Body of pancreas (tissue), 4 donors: ENCODE results near the gene DDO. TPM values are rescaled to one million over a fixed set of nuclear protein-coding genes. Genes with fewer than 3 reads are reported as not detected.

Experiments
- ATAC-seq: fragments of 150-250 bp; one replicate; pipeline ENCODE4 v1.9.1; 2016
- DNase-seq, 4 donors: peaks; one replicate each; pipeline ENCODE4 v3.0.0-alpha.2; 2019
- H3K27ac ChIP-seq, 4 donors: fragments of 200-600 bp; sonication (generic); 1 replicate in 3 of 4; 2 replicates in 1 of 4; pipeline versions ENCODE4 v1.5.1 to v1.6.1; 2016 to 2019; ENCODE audit warnings: mild to moderate bottlenecking in 1 of 4, mixed read lengths in 1 of 4, moderate library complexity in 1 of 4
- H3K27me3 ChIP-seq, 2 donors: fragments of 200-600 bp; sonication (generic); one replicate each; pipeline ENCODE4 v1.6.0; 2016; ENCODE audit warnings: mild to moderate bottlenecking in 1 of 2
- H3K36me3 ChIP-seq, 2 donors: fragments of 200-600 bp; sonication (generic); replicated peaks in 1 of 2; 2 replicates each; pipeline ENCODE4 v1.5.1; 2016; ENCODE audit warnings: low read depth in 2 of 2; ENCODE audit not compliant: insufficient read depth in 1 of 2
- H3K4me1 ChIP-seq: fragments of 200-600 bp; sonication (generic); one replicate; pipeline ENCODE4 v1.6.0; 2016
- H3K4me3 ChIP-seq, 2 donors: fragments of 200-600 bp; sonication (generic); 1 replicate in 1 of 2; 2 replicates in 1 of 2; pipeline ENCODE4 v1.5.1; 2016 to 2019
- H3K9me3 ChIP-seq, 3 donors: fragments of 200-600 bp; sonication (generic); 1 replicate in 2 of 3; 2 replicates in 1 of 3; pipeline ENCODE4 v1.5.1; 2016
- POLR2A ChIP-seq, 3 donors: fragments of 450-650 bp; IDR thresholded peaks; one replicate each; pipeline ENCODE4 v1.6.1; 2016; ENCODE audit warnings: antibody characterized with exemption in 3 of 3, mild to moderate bottlenecking in 2 of 3
- WGBS, 2 donors: methylation state at CpG; one replicate each; pipeline ENCODE4 v1.1.5; 2017; 5-methylcytosine and 5-hydroxymethylcytosine counted together
- intact Hi-C: fragments of 100-400 bp; cut with DNase I; formaldehyde crosslinking; loops from one replicate; pipeline ENCODE4 v1.15.1; 2023
- total RNA-seq, 2 donors: library from RNA; depleted of rRNA; stranded (reverse); fragments of >200 nt; gene quantifications; one replicate each; pipeline ENCODE4 v1.1.0, GENCODE V29; 2016
- TF ChIP-seq, protein P1 (sequence below), 7 experiments: fragments of 450-650 bp in 4 of 7; fragments of 200-600 bp in 3 of 7; sonication (generic) in 3 of 7; IDR thresholded peaks; one replicate each; pipeline ENCODE4 v1.5.1; 2016 to 2019; ENCODE audit warnings: antibody characterized with exemption in 7 of 7

Gene DDO
- total RNA-seq, 2 donors from 2014 or later, result 1.3 TPM; not detected in 1

DNA sequence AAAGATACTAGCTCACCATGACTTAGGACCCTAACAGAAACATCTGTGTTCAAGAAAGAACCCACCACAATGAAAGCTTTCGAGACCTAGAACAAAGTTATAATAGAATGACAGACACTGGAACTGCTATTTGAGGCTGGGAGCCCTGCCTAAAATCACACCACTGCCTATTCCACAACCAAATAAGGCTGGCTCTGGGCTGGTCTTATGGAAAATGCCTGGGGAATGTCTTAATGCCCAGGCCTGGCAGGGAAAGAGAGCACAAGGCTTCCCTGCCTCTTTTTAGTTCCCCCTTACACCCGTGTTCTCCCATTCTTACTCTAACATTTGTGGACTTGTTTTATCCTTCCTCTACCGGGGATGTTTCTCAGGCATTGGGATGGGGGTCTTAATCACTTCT, 51.6 kb downstream of the DDO start:
- intact Hi-C loops, result no loop called here
- ATAC-seq (no peak), DNase-seq (no peak)
- Histone ChIP-seq H3K4me1 (peaks cover 11% of the 10 kb centered on the region), H3K27me3 (no peaks in the 10 kb centered on the region), H3K9me3 (no peaks in the 10 kb centered on the region), H3K27ac (no peak overlapping the region), H3K4me3 (no peak overlapping the region), H3K36me3 (no peaks in the 10 kb centered on the region)
- 92% methylated on average over 3 of the region's 3 CpGs for WGBS, 2 donors
- no peak for TF ChIP-seq POLR2A (IDR thresholded peaks at IDR 0.05)
- TF ChIP-seq, protein P1, sequence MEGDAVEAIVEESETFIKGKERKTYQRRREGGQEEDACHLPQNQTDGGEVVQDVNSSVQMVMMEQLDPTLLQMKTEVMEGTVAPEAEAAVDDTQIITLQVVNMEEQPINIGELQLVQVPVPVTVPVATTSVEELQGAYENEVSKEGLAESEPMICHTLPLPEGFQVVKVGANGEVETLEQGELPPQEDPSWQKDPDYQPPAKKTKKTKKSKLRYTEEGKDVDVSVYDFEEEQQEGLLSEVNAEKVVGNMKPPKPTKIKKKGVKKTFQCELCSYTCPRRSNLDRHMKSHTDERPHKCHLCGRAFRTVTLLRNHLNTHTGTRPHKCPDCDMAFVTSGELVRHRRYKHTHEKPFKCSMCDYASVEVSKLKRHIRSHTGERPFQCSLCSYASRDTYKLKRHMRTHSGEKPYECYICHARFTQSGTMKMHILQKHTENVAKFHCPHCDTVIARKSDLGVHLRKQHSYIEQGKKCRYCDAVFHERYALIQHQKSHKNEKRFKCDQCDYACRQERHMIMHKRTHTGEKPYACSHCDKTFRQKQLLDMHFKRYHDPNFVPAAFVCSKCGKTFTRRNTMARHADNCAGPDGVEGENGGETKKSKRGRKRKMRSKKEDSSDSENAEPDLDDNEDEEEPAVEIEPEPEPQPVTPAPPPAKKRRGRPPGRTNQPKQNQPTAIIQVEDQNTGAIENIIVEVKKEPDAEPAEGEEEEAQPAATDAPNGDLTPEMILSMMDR (IDR thresholded peaks at IDR 0.05), result no peak

DNA sequence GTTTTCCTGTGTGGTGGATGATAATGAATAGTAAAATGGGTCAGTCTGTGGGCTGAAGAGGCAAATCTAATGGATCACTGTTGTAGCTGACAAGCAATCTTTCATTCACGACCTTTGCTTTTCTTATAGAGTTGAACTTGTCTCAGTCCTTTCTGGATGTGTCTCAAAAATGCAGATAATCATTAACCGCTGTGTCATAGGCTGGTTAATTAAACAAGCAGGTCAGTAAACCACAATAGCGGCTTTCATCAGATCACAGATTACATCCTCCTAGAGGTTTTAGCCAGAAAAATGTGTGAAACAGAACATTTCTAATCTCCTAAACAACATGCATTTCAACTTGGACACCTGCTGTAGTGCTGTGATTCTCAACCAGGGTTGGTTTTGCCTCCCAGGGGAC, 54.7 kb downstream of the DDO start:
- peak overlapping the region in 3 of 4 donors; percentile 37 to 83 (median 72) for H3K27ac ChIP-seq
- intact Hi-C loops, result no loop called here
- H3K4me3 ChIP-seq, result no peak overlapping the region
- DNase-seq, result peak in 1 of 4 donors; percentile 19
- peak; percentile 54 for ATAC-seq
- H3K4me1 ChIP-seq, result peaks cover 30% of the 10 kb centered on the region
- WGBS, 2 donors, result 23 to 35% methylated on average over 3 of the region's 3 CpGs
- H3K9me3 ChIP-seq, result no peaks in the 10 kb centered on the region
- H3K27me3 ChIP-seq, result no peaks in the 10 kb centered on the region
- no peaks in the 10 kb centered on the region for H3K36me3 ChIP-seq
- TF ChIP-seq, protein P1 (IDR thresholded peaks at IDR 0.05), result no peak
- TF ChIP-seq POLR2A (IDR thresholded peaks at IDR 0.05), result no peak

DNA sequence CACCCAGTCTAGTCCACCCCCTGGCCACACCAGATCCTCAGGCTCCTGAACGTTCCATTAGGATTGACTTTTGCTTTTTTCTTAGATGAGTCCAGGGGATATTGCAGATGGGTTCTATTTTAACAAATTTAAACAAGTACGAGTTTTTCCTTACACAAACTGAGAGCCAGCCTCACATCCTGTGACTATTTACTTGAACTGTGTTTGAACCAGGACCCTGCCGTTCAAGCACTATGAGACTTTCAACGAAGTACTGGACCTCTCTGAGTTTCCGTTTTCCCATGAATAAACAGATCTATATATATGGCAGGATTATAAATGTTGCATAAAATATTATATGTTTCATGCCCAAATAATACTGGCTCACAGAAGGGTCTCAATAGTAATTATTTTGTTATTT, 55.8 kb downstream of the DDO start:
- H3K9me3 ChIP-seq, result no peaks in the 10 kb centered on the region
- TF ChIP-seq, protein P1 (IDR thresholded peaks at IDR 0.05), result no peak
- no peak for TF ChIP-seq POLR2A (IDR thresholded peaks at IDR 0.05)
- WGBS, 2 donors, result 73 to 75% methylated on average over 5 of the region's 5 CpGs
- no peak overlapping the region for H3K4me3 ChIP-seq
- H3K36me3 ChIP-seq, result no peaks in the 10 kb centered on the region
- peak overlapping the region in 3 of 4 donors; percentile 79 to 83 (median 83) for H3K27ac ChIP-seq
- ATAC-seq, result no peak
- peaks cover 36% of the 10 kb centered on the region for H3K4me1 ChIP-seq
- intact Hi-C loops, result no loop called here
- no peaks in the 10 kb centered on the region for H3K27me3 ChIP-seq
- no peak for DNase-seq

DNA sequence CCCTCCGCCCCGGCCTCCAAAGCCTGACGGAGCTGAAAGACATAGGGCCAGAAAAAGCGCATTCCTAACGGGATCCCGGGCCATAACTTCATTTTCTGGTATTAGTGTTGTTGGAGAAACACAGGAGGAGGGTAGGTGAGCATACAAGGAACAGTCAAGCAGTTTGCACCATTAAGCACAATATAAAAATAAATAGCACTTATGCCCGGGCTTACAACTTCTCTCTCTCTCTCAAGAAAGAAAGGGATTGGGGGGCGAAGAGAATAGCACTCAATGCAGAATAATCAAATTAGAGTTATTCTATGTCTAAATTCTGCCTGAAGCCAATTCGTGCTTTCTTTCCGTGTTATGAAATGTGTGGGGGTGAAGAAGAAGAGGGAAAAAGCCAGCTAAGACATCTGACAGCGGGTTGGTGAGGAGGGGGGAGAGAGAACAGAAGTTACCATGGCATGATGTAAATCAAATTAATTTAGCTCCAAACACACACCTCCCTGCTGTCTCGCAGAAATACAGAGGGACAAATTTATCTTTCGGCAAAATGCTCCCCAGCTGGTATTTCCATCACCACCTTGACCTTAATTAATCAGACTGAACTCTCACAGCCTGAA, 56.7 kb downstream of the DDO start:
- WGBS, 2 donors, result 44 to 47% methylated on average over 13 of the region's 13 CpGs
- Histone ChIP-seq H3K4me3 (peak overlapping the region in 1 of 2 donors; percentile 5), H3K27me3 (no peaks in the 10 kb centered on the region), H3K36me3 (no peaks in the 10 kb centered on the region), H3K27ac (peak overlapping the region; percentile 74 to 83 (median 81)), H3K9me3 (no peaks in the 10 kb centered on the region), H3K4me1 (peaks cover 36% of the 10 kb centered on the region)
- intact Hi-C loops, result no loop called here
- no peak for DNase-seq
- no peak for TF ChIP-seq POLR2A (IDR thresholded peaks at IDR 0.05)
- TF ChIP-seq, protein P1 (IDR thresholded peaks at IDR 0.05), result no peak
- no peak for ATAC-seq
